Astrocyte of the hippocampus (primary cell): Measurements from ENCODE around the gene NPPA.

Experiments used
- DNase-seq: peaks from one replicate; pipeline ENCODE4 v3.0.0; 2011; ENCODE audit warnings: low read depth, low spot score

Gene NPPA

DNA sequence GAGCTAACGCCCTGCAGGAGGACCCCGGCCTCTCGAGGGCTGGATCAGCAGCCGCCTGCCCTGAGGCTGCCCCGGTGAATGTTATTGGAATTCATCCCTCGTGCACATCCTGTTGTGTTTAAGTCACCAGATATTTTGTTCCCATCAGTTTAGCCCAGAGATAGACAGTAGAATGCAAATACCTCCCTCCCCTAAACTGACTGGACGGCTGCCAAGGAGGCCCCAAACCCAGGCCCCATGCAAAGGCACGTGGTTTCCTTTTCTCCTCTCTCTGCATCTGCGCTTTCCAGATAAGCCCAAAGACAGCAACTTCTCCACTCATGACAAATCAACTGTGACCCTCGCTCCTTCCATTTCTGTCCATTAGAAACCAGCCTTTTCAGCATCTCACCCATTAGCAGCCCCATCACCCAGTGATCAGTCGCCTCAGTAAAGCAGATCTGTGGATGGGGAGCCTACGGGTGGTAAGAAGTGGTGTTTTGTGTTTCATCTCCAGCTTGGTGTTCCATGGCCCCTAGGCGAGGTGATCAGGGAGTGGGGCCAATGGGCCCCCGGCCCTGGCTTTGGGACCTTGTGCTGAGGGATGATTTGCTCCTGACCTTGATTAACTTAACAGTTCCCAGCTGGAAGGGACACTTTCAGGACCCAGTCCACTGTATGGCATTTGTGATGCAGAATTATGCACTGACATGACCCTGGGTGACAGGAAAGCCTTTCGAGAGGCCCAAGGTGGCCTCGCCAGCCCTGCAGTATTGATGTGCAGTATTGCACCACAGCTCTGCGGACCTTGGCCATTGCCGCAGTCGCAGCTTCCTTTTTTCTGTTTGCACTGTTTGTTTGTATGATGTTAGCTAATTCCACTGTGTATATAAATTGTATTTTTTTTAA lies 5.2 kb downstream of the NPPA start:
- DNase-seq = no peak

GRCh38 chr1:11841245-11842153 lies 6.1 kb downstream of the NPPA start:
- DNase-seq = no peak

DNA sequence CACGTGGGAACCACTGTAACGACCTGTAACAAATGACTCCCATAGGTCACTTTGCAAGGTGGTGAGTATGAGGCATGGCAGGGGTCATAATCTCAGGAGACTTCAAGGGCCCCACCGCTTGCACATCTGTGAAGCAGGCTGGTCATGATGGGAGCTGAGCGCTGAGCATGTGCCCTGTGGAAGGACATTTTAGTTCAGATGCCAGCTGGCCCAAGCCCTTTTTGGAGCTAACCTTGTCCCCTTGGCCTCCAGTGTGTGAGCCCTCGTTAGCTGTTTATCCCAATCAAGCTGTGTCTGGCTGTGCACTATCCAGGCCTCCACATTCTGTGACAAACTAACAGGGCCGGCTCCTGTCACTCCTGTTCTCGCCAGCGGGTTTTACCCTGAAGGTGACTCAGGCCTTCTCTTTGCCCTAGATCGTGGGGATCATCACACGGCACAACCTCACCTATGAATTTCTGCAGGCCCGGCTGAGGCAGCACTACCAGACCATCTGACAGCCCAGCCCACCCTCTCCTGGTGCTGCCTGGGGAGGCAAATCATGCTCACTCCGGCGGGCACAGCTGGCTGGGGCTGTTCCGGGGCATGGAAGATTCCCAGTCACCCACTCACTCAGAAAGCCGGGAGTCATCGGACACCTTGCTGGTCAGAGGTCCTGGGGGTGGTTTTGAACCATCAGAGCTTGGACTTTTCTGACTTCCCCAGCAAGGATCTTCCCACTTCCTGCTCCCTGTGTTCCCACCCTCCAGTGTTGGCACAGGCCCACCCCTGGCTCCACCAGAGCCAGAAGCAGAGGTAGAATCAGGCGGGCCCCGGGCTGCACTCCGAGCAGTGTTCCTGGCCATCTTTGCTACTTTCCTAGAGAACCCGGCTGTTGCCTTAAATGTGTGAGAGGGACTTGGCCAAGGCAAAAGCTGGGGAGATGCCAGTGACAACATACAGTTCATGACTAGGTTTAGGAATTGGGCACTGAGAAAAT lies 7.6 kb downstream of the NPPA start:
- DNase-seq = no peak

DNA sequence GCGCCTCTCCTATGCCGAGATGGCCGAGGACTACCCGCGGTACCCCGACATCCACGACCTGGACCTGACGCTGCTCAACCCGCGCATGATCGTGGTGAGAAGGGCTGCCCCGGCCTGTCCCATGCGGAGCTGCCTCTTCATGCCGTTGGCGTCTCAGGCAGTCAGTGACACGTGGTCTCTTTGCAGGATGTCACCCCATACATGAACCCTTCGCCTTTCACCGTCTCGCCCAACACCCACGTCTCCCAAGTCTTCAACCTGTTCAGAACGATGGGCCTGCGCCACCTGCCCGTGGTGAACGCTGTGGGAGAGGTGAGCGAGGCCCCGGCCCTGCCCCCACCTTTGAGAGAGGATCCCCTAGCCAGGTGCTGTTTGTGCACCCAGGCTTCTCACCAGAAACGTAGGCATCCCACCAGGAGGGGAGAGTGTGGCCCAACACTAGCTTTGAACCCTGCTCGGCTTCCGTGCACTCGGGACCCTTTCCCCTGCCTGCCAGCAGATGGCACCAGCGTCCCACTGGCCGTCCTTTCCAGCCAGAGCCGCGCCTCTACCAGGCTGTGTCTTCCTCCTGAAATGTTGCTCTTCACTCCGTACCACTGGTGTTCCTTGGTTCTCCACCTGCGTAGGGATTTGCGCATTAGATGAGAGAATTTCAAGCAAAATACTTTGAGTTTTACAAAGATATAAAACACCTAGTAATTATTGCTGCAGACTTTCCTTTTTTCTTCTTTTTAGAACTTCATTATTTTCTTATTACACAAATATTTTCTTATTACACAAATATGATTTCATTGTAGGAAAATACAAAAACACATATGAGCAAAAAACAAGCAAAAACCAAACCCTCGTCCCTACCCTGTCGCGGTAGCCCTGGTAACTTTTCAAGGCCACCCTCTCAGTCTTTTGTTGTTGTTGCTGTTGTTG lies 9.0 kb downstream of the NPPA start:
- peak; percentile 75 for DNase-seq

- DNase-seq = no peak
Measured at GRCh38 chr1:11837767-11838348, 9.7 kb downstream of the NPPA start.

- no peak for DNase-seq
Measured at GRCh38 chr1:11836955-11837766, 10.4 kb downstream of the NPPA start.

GRCh38 chr1:11835441-11836225 lies 11.9 kb downstream of the NPPA start:
- DNase-seq = no peak

GRCh38 chr1:11833900-11834299 lies 13.7 kb downstream of the NPPA start:
- DNase-seq = no peak

- no peak for DNase-seq
Measured at GRCh38 chr1:11833497-11833896, 14.1 kb downstream of the NPPA start.

DNA sequence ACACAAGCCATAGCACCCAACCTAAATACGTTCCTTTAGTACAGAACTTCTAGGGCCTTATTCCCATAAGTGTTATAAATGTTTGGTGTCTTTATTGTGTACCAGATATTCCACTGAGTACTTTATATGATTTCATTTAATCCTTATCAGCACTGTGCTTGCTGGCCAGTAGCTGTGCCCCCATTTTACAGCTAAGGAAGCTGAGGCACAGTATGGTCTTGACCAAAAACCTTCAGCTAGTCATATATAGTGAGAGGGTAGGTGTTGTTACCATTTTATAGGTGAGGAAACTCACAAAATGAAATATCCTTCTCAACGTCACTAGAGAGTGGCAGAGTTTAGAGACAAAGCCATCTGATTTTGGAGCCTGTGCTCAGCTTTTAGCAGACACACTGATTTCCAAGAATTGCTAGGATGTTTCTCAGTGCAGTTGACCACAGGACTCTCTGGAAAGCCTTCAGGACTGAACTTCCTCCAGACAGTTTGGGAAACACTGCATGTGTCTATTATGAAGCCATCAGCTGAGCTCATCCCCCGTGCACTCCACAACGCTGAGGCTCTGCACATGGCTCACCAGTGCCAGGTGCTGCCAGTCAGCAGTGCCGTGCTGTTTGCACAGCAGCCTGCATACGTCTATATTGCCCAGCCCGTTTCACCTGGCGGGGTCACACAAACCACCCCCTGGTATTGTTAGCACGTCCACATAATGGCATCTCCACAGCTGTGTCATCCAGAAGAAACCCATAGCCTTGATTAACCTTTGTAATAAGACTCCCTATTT lies 15.4 kb downstream of the NPPA start:
- no peak for DNase-seq

DNA sequence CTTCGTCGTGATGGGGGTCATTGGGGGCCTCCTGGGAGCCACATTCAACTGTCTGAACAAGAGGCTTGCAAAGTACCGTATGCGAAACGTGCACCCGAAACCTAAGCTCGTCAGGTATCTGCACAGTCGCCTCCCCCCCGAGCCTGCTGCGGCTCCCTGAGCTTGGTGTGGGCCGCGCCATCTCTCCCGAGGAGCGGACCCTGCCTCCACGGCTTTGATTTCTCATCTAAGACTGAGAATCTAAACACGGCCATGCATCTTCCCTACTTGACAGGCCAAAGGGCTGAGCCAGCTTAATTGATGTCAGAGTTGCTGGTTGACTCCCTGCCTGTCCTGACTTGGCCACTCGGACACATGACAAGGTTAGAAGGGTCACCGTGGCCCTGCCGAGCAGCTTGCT lies 19.1 kb downstream of the NPPA start:
- DNase-seq = no peak

- no peak for DNase-seq
Measured at GRCh38 chr1:11826946-11827345, 20.6 kb downstream of the NPPA start.

DNA sequence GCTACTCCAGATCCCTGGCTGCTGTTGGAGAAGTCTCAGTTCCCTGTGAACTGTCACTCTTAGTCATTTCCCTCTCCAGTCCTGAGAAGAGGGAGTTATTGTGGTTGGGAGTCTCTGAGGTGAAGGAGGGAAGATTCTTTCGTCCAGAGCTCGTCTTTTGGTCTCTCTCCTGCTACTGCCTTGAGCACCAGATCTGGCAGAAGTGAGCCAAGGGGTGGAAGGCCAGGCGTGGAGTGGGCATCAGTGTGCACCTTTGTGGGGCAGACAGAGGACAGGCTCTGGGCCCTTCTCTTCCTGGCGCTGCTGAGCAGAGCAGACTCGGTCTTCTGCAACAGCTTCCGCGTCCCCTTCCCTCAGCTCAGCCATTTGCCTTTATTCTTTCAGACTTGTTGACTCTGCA lies 22.5 kb downstream of the NPPA start:
- DNase-seq = no peak

DNA sequence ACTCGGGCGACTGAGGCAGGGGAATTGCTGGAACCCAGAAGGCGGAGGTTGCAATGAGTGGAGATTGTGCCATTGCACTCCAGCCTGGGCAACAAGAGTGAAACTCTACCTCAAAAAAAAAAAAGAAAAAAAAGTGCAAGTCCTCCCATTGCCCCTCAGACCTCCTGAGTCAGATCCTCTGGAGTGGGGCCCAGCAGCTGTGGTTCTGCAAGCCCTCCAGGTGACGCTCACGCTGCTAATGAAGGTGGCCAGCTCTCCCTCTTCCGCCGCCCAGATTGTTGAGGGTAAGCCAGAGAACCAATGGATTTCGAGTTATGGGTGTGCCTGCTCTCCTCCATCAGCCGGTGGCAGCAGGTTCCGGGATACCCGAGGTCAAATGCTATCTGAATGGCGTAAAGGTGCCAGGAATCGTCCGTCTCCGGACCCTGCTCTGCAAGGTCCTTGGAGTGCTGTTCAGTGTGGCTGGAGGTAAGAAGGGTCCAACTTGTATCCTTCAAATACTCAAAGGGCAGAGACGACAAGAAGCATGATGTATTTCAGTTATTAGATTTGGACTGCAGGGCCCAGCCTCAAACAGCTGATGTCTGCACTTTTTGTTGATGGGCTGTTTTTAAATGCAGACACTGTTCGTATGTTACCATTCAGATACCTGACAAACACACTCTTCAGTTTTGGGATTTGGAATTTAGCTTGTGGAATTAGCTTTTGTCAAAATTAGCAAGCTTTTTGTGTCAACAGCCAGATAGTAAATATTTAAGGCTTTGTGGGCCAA lies 24.0 kb downstream of the NPPA start:
- peak; percentile 79 for DNase-seq

DNA sequence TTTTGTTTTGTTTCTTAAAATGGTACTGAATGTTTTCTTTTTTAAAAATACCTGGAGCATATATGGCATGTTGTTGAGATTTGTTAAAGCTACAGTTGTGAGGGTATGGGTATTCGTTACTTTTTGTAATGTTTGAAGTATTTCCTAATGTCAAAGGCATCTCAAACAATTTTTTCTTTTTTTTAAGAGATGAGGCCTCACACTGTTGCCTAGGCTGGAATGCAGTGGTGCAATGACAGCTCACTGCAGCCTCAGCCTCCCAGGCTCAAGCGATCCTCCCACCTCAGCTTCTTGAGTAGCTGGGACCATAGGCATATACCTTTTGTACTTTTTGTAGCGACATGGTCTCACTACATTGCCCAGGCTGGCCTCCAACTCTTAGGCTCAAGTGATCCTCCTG lies 25.5 kb downstream of the NPPA start:
- peak; percentile 19 for DNase-seq

DNA sequence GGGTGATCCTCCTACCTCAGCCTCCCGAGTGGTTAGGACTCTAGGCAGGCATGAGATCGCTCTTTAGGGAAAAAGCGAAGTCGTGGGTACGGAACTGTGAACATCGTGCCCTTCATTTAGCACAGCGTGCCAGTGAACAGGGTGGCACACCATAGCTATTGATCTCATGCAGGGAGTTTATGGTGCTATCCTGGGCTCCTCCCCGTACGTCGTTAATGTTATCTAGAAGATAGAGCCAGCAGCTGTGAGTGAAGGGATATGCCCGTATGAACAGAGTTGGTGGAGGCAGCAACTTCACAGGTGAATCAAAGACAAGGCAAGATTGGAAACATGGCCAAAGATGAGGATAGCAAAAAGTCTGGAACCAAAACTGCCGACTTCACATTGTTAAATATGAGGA lies 30.4 kb downstream of the NPPA start:
- no peak for DNase-seq

GRCh38 chr1:11813021-11813420 lies 34.6 kb downstream of the NPPA start:
- no peak for DNase-seq
